ENCODE results near the gene PRTG. TPM values are rescaled to one million over a fixed set of nuclear protein-coding genes. Genes with fewer than 3 reads are reported as not detected.
A peak's percentile ranks its signal among the peaks of the same experiment; 100 is the strongest.
"Not testable (repeated sequence)": the region's sequence is repeated elsewhere in the genome, so short reads cannot be mapped to it uniquely, and the experiment has no call there.

The PRTG gene
- polyA plus RNA-seq, 1 donor, result 1.7 TPM

DNA sequence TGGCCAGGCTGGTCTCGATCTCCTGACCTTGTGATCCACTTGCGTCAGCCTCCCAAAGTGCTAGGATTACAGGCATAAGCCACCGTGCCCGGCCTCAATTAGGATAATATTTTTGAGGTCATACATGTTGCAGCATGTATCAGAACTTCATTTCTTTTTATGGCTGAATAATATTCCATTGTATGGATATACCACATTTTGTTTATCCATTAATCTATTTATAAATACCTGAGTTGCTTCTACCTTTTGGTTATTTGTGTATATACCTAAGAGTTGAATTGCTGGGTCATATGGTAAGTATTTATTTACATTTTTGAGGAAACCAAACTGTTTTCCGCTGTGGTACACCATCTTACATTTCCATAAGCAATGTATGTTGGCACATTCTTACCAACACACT lies 136.7 kb downstream of the PRTG start:
- no peaks in the 10 kb centered on the region for H3K9me3 ChIP-seq (ENCODE audit: control insufficient read depth, low read depth, low read length)
- DNase-seq, result no peak
- no peaks in the 10 kb centered on the region for H3K27me3 ChIP-seq (ENCODE audit: control insufficient read depth, insufficient read depth, low read length)
- no peak overlapping the region for H3K27ac ChIP-seq (ENCODE audit: low read length)
- 100% methylated on average over 1 of the region's 5 CpGs for WGBS (ENCODE audit: insufficient coverage, low lambda C conversion rate)
- H3K4me1 ChIP-seq (ENCODE audit: control insufficient read depth, insufficient read depth, low read length), result no peaks in the 10 kb centered on the region
- H3K36me3 ChIP-seq (ENCODE audit: control insufficient read depth, insufficient read depth, low read length), result no peaks in the 10 kb centered on the region
- H3K4me3 ChIP-seq (ENCODE audit: low read length), result no peak overlapping the region

DNA sequence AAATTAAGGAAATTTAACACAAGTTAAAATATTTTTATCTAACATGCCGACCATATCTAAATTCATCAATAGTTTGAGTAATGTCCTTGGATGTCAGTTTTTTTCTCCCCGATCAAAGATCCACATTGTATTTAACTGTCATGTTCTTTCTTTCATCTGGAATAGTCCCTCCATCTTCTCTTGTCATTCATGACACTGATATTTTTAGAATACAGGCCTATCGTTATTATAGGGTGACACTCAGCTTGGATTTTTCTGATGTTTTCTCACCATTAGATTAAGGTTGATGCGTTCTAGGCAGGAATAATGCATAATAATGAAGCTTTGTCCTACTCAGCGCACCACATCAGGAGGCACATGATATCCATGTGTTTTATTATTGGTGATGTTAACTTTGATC lies 141.6 kb downstream of the PRTG start:
- no peak overlapping the region for H3K4me3 ChIP-seq (ENCODE audit: low read length)
- H3K27ac ChIP-seq (ENCODE audit: low read length), result no peak overlapping the region
- no peaks in the 10 kb centered on the region for H3K36me3 ChIP-seq (ENCODE audit: control insufficient read depth, insufficient read depth, low read length)
- H3K27me3 ChIP-seq (ENCODE audit: control insufficient read depth, insufficient read depth, low read length), result no peaks in the 10 kb centered on the region
- DNase-seq, result no peak
- WGBS (ENCODE audit: insufficient coverage, low lambda C conversion rate), result 96% methylated on average over 4 of the region's 5 CpGs
- no peaks in the 10 kb centered on the region for H3K4me1 ChIP-seq (ENCODE audit: control insufficient read depth, insufficient read depth, low read length)
- H3K9me3 ChIP-seq (ENCODE audit: control insufficient read depth, low read depth, low read length), result no peaks in the 10 kb centered on the region

DNA sequence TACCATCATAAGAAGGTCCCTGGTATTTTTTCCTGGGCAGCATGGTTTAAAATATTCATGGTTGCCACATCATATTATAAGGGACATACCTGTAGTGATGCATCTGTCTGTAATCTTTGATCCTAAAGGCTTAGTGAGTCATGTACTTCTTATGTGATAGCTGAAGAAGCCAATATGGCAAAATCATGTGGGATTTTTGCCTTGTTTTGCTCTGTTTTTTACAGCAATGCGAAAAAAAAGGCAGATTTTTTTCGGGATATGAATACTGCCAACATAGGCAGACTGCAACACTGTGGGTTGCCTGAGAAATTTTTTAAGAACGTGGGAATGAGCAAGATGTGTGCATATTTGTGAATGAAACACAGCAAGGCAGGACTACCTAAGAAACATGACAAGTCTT lies 143.5 kb downstream of the PRTG start:
- H3K4me3 ChIP-seq (ENCODE audit: low read length), result no peak overlapping the region
- H3K27me3 ChIP-seq (ENCODE audit: control insufficient read depth, insufficient read depth, low read length), result no peaks in the 10 kb centered on the region
- H3K36me3 ChIP-seq (ENCODE audit: control insufficient read depth, insufficient read depth, low read length), result no peaks in the 10 kb centered on the region
- no peak overlapping the region for H3K27ac ChIP-seq (ENCODE audit: low read length)
- no peak for DNase-seq
- 80% methylated on average over 1 of the region's 3 CpGs for WGBS (ENCODE audit: insufficient coverage, low lambda C conversion rate)
- H3K9me3 ChIP-seq (ENCODE audit: control insufficient read depth, low read depth, low read length), result no peaks in the 10 kb centered on the region
- no peaks in the 10 kb centered on the region for H3K4me1 ChIP-seq (ENCODE audit: control insufficient read depth, insufficient read depth, low read length)

DNA sequence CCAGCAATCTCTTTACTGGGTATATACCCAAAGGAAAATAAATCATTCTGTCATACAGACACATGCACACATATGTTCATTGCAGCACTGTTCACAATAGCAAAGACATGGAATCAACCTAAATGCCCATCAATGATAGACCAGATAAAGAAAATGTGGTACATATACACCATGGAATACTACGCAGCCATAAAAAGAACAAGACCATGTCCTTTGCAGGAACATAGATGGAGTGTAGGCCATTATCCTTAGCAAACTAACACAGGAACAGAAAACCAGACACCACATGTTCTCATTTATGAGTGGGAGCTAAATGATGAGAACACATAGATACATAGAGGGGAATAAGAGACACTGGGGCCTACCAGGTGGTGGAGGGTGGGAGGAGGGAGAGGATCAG lies 149.9 kb downstream of the PRTG start:
- H3K9me3 ChIP-seq (ENCODE audit: control insufficient read depth, low read depth, low read length); H3K27ac ChIP-seq (ENCODE audit: low read length); H3K36me3 ChIP-seq (ENCODE audit: control insufficient read depth, insufficient read depth, low read length); H3K4me1 ChIP-seq (ENCODE audit: control insufficient read depth, insufficient read depth, low read length); H3K27me3 ChIP-seq (ENCODE audit: control insufficient read depth, insufficient read depth, low read length); H3K4me3 ChIP-seq (ENCODE audit: low read length); DNase-seq: not testable (repeated sequence)
- WGBS (ENCODE audit: insufficient coverage, low lambda C conversion rate), result no CpG with 5 or more reads among the region's 1 CpG

DNA sequence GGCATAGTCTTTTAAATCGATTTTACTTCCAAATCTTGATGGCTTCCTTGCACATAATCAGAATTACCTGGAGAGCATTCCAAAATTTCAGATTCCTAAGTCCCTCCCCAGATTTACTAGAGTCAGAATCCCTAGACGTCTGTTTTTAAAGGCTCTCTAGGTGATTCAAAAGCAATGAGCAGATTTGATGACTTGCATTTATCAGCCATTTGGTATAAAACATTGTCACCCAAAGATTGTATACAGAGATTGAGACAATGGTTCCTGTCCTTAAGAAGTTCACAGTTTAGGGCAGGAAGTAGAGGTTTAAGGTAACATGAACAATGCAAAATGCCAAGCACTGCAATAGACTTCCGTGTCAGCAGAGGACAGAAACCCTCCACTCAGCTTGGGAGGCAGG lies 152.2 kb downstream of the PRTG start:
- Histone ChIP-seq H3K36me3 (ENCODE audit: control insufficient read depth, insufficient read depth, low read length) (no peaks in the 10 kb centered on the region), H3K9me3 (ENCODE audit: control insufficient read depth, low read depth, low read length) (peaks cover 6% of the 10 kb centered on the region), H3K27ac (ENCODE audit: low read length) (no peak overlapping the region), H3K4me1 (ENCODE audit: control insufficient read depth, insufficient read depth, low read length) (no peaks in the 10 kb centered on the region), H3K27me3 (ENCODE audit: control insufficient read depth, insufficient read depth, low read length) (peaks cover 12% of the 10 kb centered on the region), H3K4me3 (ENCODE audit: low read length) (no peak overlapping the region)
- DNase-seq, result no peak
- WGBS (ENCODE audit: insufficient coverage, low lambda C conversion rate), result 86% methylated on average over 1 of the region's 3 CpGs

DNA sequence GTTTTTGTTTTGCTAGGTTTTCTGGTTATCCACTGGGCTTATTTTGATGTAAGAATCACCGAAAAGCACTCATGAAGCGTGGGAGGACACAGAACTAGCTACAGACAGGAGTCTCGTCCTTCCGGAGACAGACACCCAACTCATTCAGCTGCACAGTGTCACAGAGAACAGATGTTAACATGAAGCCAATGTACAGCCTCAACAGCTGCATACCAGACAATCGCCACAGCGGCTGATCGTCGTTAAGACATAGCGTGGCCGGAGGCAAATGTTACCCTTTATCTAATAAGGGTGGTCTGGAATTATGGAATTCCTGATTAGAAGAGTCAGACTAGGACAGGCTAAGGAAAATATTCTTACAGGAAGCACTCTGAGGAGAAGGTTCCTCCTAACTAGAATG lies 153.7 kb downstream of the PRTG start:
- Histone ChIP-seq H3K4me3 (ENCODE audit: low read length) (peak overlapping the region; percentile 43), H3K9me3 (ENCODE audit: control insufficient read depth, low read depth, low read length) (peaks cover 6% of the 10 kb centered on the region), H3K4me1 (ENCODE audit: control insufficient read depth, insufficient read depth, low read length) (no peaks in the 10 kb centered on the region), H3K27ac (ENCODE audit: low read length) (no peak overlapping the region), H3K27me3 (ENCODE audit: control insufficient read depth, insufficient read depth, low read length) (peaks cover 12% of the 10 kb centered on the region), H3K36me3 (ENCODE audit: control insufficient read depth, insufficient read depth, low read length) (no peaks in the 10 kb centered on the region)
- DNase-seq, result peak in 1 of 2 donors; percentile 14
- WGBS (ENCODE audit: insufficient coverage, low lambda C conversion rate), result no CpG with 5 or more reads among the region's 10 CpGs

DNA sequence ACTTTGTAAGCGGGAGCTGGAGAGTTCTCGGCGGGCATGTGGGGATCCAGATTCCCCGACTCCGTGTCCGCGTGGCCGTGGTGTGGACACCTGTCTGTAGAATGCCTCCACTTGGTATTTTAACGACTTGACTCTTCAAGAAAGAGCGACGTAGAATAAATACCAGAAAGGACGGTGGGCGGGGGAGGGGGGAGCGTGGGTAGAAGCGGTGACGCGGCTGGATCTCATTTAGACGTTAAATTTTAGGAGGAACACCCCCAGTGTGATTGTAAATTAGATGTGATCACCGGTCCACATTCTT lies 154.2 kb downstream of the PRTG start:
- no peaks in the 10 kb centered on the region for H3K36me3 ChIP-seq (ENCODE audit: control insufficient read depth, insufficient read depth, low read length)
- H3K27ac ChIP-seq (ENCODE audit: low read length), result peak overlapping the region; percentile 67
- H3K4me1 ChIP-seq (ENCODE audit: control insufficient read depth, insufficient read depth, low read length), result no peaks in the 10 kb centered on the region
- peaks cover 12% of the 10 kb centered on the region for H3K27me3 ChIP-seq (ENCODE audit: control insufficient read depth, insufficient read depth, low read length)
- H3K9me3 ChIP-seq (ENCODE audit: control insufficient read depth, low read depth, low read length), result peaks cover 6% of the 10 kb centered on the region
- DNase-seq, result no peak
- no CpG with 5 or more reads among the region's 19 CpGs for WGBS (ENCODE audit: insufficient coverage, low lambda C conversion rate)
- H3K4me3 ChIP-seq (ENCODE audit: low read length), result peak overlapping the region; percentile 43

DNA sequence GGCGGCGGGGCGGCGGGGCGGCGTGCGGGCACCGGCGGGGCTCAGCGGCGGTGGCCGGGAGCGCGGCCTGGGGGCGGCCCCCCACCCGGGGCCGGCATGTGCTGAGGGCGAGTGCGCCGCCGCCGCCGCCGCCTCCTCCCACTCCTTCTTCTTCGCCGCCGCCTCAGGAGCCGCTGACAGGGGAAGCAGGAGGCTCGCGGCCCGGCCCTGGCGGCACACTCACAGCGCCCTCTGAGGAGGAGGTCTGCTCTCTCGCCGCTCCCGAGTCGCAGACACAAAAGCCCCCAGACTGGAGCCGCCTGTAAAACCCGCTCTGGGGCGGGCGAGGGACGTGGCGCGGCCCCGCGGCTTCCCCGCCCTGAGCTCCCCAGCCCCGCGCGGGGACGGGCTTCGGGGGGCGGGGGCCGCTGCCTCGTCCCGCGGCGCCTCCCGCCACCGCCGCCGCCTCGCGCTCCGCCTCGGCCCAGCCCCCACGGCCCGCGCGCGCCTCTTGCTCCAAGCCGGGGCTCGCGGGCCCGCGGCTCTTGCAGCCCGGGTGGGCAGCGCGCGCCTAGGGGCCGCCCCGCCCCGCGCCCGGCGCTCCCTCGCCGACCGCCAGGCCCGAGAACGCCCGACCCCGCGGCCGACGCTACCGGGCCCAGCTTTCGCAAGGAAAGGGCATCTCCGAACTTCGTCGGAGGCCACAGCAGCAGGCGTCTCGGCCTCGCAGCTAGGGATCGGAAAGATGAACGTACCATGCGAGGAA lies 154.7 kb downstream of the PRTG start, which contains the start of gene PYGO1:
PYGO1 (minus strand) TSS at position 276 of the 745 bp plus-strand sequence. CDS start 462 bp downstream, outside the sequence.
- peak within 1 kb of the TSS; percentile 67 for H3K27ac ChIP-seq (ENCODE audit: low read length)
- no peaks in the 10 kb centered on the region for H3K36me3 ChIP-seq (ENCODE audit: control insufficient read depth, insufficient read depth, low read length)
- H3K27me3 ChIP-seq (ENCODE audit: control insufficient read depth, insufficient read depth, low read length), result peaks cover 12% of the 10 kb centered on the region
- H3K9me3 ChIP-seq (ENCODE audit: control insufficient read depth, low read depth, low read length), result peaks cover 6% of the 10 kb centered on the region
- DNase-seq, result peak; percentile 21 to 72
- peak within 1 kb of the TSS; percentile 56 for H3K4me3 ChIP-seq (ENCODE audit: low read length)
- no peaks in the 10 kb centered on the region for H3K4me1 ChIP-seq (ENCODE audit: control insufficient read depth, insufficient read depth, low read length)
- WGBS (ENCODE audit: insufficient coverage, low lambda C conversion rate), result no CpG with 5 or more reads among the region's 107 CpGs

DNA sequence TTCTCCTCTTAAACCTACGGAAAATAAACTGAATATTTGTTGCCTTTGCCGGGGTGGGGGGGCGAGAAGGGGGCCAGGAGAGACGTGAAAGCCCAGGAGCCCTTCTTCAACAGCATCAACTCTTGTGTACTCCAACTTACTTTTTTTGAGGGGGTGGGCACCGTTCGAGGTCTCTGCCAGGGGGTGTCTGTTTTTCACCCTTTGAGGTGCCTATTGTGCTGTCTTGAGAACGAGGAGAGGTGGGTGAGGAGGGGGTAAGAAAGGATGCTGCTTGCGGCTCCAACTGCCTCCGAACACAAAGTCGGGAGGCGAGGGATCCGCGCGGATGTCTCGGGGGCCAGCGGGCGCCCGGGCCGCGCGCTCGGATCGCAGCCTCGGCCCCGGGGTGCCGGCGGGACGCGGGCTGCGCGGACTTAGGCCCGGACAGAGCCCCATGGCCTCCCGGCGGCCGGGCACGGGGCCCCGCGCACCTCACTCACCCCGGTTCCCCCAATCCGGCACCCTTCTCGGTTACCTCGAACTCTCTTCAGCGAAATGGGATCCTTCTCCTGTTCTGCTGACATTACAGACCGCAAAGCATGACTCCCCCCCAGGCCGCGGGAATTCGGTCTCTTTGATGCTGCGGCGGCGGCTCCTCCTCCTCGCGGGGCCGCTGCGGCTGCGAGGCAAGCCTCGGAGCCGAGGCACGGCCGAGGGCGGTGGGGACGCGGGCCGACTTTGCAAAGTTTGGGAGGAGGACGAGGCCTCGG lies 155.5 kb downstream of the PRTG start:
- no peaks in the 10 kb centered on the region for H3K36me3 ChIP-seq (ENCODE audit: control insufficient read depth, insufficient read depth, low read length)
- peaks cover 6% of the 10 kb centered on the region for H3K9me3 ChIP-seq (ENCODE audit: control insufficient read depth, low read depth, low read length)
- peaks cover 12% of the 10 kb centered on the region for H3K27me3 ChIP-seq (ENCODE audit: control insufficient read depth, insufficient read depth, low read length)
- no CpG with 5 or more reads among the region's 65 CpGs for WGBS (ENCODE audit: insufficient coverage, low lambda C conversion rate)
- peak; percentile 15 to 73 for DNase-seq
- H3K27ac ChIP-seq (ENCODE audit: low read length), result peak overlapping the region; percentile 41
- H3K4me3 ChIP-seq (ENCODE audit: low read length), result peak overlapping the region; percentile 54
- H3K4me1 ChIP-seq (ENCODE audit: control insufficient read depth, insufficient read depth, low read length), result no peaks in the 10 kb centered on the region

DNA sequence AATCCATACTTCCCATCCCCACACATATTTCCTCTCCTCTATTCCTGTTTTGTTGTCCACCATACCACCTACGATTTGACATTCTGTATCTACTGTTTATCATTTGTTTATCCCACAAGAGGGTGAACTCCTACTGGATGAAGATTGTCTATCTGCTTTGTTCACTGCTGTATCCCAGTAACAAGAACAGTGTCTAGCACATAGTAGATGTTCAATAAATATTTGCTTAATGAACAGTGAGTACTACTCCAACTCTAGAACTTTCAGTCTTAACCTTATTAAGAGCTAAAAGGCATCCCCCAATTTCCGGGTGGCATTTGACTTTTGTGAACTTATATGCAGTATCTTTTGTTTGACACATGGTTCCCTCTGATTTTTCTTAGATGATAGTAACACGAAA lies 156.1 kb downstream of the PRTG start:
- H3K4me3 ChIP-seq (ENCODE audit: low read length), result peak overlapping the region; percentile 54
- H3K36me3 ChIP-seq (ENCODE audit: control insufficient read depth, insufficient read depth, low read length), result no peaks in the 10 kb centered on the region
- DNase-seq, result no peak
- H3K27me3 ChIP-seq (ENCODE audit: control insufficient read depth, insufficient read depth, low read length), result peaks cover 12% of the 10 kb centered on the region
- H3K27ac ChIP-seq (ENCODE audit: low read length), result no peak overlapping the region
- 60% methylated on average over 2 of the region's 3 CpGs for WGBS (ENCODE audit: insufficient coverage, low lambda C conversion rate)
- peaks cover 6% of the 10 kb centered on the region for H3K9me3 ChIP-seq (ENCODE audit: control insufficient read depth, low read depth, low read length)
- H3K4me1 ChIP-seq (ENCODE audit: control insufficient read depth, insufficient read depth, low read length), result no peaks in the 10 kb centered on the region

Data from large intestine (tissue), 3 donors.